Retinal pigment epithelial cell (primary cell): Measurements from ENCODE around the gene COPB2.

Experiments used
- DNase-seq: peaks from one replicate; pipeline ENCODE4 v3.0.0-alpha.2; 2010; ENCODE audit warnings: low read depth
- H3K4me3 ChIP-seq: 2 replicates; pipeline ENCODE4 v1.5.1; 2011; ENCODE audit warnings: mild to moderate bottlenecking, low read length, control low read depth, moderate library complexity
- CTCF ChIP-seq: conservative IDR thresholded peaks from 2 replicates; pipeline ENCODE4 v1.5.1; 2011; ENCODE audit warnings: low read depth, low read length, control low read depth, inconsistent platforms

The COPB2 gene

DNA sequence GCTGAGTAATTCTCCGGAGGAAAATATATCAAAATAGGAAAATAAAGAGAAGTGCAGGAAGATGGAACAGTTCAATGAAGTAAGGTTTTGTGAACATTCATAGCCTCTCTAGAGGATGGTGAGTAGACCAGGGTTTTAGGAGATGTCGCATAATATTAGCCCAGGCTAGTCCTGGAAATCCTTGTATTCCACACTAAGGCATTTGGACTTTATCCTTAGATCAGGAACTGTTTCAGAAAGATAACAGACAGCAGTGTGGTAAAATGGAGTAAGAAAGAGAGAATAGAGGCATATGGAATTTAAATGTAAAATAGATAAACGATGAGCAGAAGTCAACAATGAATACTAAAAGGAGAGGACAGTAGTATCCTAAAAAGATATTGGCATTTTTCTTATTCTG, 12.1 kb downstream of the COPB2 start:
- DNase-seq, result no peak
- no peak overlapping the region for H3K4me3 ChIP-seq
- TF ChIP-seq CTCF, result no peak

DNA sequence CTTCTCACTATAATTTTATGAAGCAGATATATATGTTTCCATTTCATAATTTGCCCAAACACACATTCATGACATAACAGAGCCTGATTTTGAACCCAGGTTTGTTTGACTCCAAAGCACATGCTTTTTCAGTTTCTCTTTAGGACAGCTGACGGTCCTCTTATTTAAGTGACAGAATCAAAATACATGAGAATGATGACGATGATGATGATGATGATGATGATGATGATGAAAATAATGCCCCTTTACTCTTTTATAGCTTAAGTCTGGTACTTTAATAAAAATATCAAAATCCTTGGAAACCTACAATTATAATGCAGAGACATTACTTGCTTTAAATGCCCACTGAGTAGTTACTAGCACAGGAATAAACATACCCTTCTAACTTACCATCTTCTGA, 15.3 kb downstream of the COPB2 start:
- DNase-seq, result no peak
- H3K4me3 ChIP-seq, result no peak overlapping the region
- TF ChIP-seq CTCF, result no peak

DNA sequence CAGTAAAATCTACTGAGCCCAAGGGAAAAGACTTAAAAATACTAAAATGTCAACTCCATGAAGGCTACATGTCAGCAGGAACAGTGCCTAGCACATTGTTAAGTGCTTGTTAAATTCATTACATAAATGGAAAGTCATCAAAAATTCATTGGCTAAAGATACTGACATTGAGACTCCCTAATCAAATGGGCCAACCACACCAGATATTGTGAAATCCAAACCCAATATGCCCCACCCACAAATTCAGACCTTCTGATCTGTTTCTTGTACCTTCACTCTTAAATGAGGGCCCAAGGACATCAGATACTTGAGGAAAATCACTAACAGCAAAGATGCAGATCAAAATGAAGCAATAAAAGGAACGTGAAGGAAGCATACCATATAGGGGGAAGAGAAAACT, 24.9 kb downstream of the COPB2 start:
- TF ChIP-seq CTCF, result no peak
- H3K4me3 ChIP-seq, result no peak overlapping the region
- DNase-seq, result no peak

DNA sequence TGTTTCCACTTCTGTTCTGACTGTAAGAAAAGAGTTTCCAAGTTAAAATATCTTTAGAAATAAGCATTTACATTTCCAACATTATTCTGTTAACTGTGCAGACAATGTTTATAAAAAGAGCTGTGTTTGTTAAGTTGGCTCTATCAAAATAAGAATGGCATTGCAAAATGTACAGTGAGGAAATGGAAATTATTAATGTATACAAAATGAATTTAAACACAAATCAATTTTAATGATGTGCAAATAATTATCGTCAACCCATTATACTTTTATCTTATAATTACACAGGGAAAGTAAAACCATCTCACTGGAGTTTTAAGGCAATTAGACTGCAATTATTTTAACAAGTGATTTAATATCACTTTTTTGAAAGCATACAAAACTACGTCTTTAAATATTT, 28.2 kb downstream of the COPB2 start:
- H3K4me3 ChIP-seq, result no peak overlapping the region
- no peak for TF ChIP-seq CTCF
- DNase-seq, result no peak

DNA sequence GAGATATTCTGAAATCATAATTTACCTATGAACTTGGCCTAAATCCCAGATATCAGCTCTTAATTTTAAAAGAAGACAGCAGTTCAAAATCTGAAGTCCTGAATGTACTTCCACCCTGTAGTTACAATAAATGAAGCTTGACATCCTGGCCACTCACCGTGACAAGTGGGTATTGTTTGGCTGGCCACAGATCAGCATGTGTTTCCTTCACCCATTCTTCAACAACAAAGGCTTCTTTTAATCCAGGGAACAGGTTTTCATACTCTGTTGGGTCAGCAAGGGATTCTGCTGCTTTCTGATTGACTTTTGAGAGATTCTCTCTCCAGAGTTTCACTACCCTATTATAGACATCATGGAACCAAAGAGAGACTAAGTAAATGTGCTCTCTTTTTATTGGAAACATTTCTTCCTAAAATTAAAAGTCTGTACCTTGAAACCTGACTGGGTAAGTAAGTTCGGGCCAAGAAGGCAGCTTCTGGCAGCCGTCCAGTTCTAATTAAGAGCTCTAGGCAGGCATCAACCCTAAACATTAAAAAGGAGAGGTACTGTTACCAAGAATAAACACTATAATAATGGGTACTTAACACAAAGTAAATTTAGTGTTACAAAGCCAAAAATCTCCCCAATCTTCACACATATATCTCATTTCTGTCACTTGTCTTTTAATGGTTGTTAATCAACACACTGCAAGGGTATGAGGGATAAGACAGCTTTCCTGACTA, 30.4 kb downstream of the COPB2 start:
- no peak overlapping the region for H3K4me3 ChIP-seq
- no peak for DNase-seq
- TF ChIP-seq CTCF, result no peak

DNA sequence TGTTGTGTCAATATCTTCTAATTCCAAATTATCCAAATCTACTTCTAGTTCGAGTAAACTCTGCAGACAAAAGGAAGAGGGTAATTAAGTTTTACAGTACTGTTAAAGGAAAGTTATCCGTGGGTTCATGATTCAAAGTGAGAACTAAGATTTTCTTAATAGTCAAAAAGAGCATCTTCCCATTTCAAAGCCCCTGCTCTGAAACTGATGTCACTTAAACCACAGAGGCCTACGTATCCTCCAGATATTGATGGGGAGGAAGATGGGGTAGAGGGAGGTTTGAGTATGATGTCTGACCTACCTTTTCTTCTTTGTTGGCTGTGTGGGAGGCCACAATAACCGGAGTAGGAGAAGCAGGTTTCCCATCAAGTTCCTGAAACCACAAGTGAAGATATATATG, 31.5 kb downstream of the COPB2 start:
- no peak for DNase-seq
- no peak overlapping the region for H3K4me3 ChIP-seq
- TF ChIP-seq CTCF, result no peak

DNA sequence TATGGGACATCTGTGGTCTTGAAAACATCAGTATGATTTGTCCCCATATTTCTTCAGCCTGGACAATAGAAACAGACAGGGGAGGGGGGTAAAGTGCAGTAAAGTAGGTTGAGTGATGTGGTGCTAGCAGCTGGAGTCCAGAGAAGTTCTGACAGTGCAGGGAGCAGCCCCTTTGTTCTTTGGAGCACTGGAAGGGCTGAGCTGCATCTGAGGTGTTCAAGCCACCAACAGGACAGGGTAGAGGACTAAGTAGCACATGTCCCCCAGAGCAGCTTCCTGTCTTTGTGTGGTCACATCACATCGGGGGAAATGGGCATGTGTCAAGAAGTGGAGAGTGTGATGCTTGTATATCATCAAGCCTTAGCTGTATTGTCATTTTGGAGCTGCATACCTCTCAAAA, 33.6 kb downstream of the COPB2 start:
- no peak overlapping the region for H3K4me3 ChIP-seq
- no peak for DNase-seq
- no peak for TF ChIP-seq CTCF
